Activated CD8-positive, alpha-beta T cell treated with anti-CD3 and anti-CD28 coated beads for 36 hours (primary cell): ENCODE data around the gene TTLL13. TPM values are rescaled to one million over a fixed set of nuclear protein-coding genes. Genes with fewer than 3 reads are reported as not detected.
"Not testable (repeated sequence)": the region's sequence is repeated elsewhere in the genome, so short reads cannot be mapped to it uniquely, and the experiment has no call there.

Source experiments
- ATAC-seq: fragments of 200-7000 bp; cut with Tn5 transposase; one replicate; pipeline ENCODE4 v1.10.0; 2021; ENCODE audit warnings: mild to moderate bottlenecking, moderate library complexity
- CTCF ChIA-PET: fragments of 350-600 bp; sonication (Branson Sonifier 250); formaldehyde crosslinking; loops from one replicate; lab custom pipeline; 2021; ENCODE audit warnings: antibody characterized with exemption; lab: Charles Lee
- POLR2A ChIA-PET: fragments of 350-600 bp; sonication (Branson Sonifier 250); formaldehyde crosslinking; loops from one replicate; lab custom pipeline; 2021; ENCODE audit warnings: antibody characterized with exemption; lab: Charles Lee
- DNase-seq: peaks from one replicate; pipeline ENCODE4 v3.0.0-alpha.2; 2020
- H3K27ac Mint-ChIP-seq: one replicate; pipeline ENCODE4 v1.8.0; 2021; ENCODE audit warnings: mild to moderate bottlenecking, mixed read lengths
- H3K27me3 Mint-ChIP-seq: one replicate; pipeline ENCODE4 v1.8.0; 2021; ENCODE audit warnings: mixed read lengths
- H3K36me3 Mint-ChIP-seq: one replicate; pipeline ENCODE4 v1.8.0; 2021; ENCODE audit warnings: low read depth, mixed read lengths
- H3K4me1 Mint-ChIP-seq: one replicate; pipeline ENCODE4 v1.8.0; 2021; ENCODE audit warnings: low read depth, mixed read lengths
- H3K4me3 Mint-ChIP-seq: one replicate; pipeline ENCODE4 v1.8.0; 2021; ENCODE audit warnings: mild to moderate bottlenecking, moderate library complexity, mixed read lengths
- H3K9me3 Mint-ChIP-seq: one replicate; pipeline ENCODE4 v1.8.0; 2021; ENCODE audit warnings: mixed read lengths
- intact Hi-C: fragments of 100-400 bp; cut with micrococcal nuclease; formaldehyde crosslinking; loops from one replicate; pipeline ENCODE4 v1.10.0; 2022
- total RNA-seq, 2 experiments: library from RNA; stranded (reverse); gene quantifications; one replicate each; pipeline ENCODE4 v1.2.3, GENCODE V29; 2021
- TF ChIP-seq, protein P1 (sequence below): fragments of 200-600 bp; IDR thresholded peaks from one replicate; pipeline ENCODE4 v1.8.0; 2022; ENCODE audit warnings: antibody characterized with exemption, mild to moderate bottlenecking

Gene TTLL13
- total RNA-seq, 2 experiments from 2014 or later: 0.20 to 1.1 TPM

DNA sequence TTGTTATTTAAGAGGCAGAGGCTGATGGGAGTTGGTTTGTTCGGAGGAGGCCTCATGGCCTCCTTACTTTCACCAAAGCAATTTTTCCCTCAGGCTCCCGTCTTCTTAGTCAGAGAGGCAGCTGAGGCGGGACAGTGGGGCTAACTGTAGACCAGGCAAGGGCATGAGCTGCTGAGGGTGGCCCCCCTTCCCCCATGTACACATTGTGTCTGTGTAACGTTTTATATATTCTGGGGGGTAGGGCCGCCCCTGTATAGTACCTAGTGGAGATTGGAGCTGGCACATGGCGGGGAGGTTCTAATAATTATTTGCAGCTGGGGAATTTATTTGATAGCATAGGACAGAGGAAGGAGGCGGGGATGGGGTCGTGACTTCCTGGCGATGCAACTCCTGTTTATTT lies 51.2 kb downstream of the TTLL13 start:
- H3K9me3 Mint-ChIP-seq: no peaks in the 10 kb centered on the region
- POLR2A ChIA-PET: no interaction called here
- TF ChIP-seq, protein P1, sequence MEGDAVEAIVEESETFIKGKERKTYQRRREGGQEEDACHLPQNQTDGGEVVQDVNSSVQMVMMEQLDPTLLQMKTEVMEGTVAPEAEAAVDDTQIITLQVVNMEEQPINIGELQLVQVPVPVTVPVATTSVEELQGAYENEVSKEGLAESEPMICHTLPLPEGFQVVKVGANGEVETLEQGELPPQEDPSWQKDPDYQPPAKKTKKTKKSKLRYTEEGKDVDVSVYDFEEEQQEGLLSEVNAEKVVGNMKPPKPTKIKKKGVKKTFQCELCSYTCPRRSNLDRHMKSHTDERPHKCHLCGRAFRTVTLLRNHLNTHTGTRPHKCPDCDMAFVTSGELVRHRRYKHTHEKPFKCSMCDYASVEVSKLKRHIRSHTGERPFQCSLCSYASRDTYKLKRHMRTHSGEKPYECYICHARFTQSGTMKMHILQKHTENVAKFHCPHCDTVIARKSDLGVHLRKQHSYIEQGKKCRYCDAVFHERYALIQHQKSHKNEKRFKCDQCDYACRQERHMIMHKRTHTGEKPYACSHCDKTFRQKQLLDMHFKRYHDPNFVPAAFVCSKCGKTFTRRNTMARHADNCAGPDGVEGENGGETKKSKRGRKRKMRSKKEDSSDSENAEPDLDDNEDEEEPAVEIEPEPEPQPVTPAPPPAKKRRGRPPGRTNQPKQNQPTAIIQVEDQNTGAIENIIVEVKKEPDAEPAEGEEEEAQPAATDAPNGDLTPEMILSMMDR: no peak
- ATAC-seq (no peak), DNase-seq (no peak)
- H3K27ac Mint-ChIP-seq: no peak overlapping the region
- no peaks in the 10 kb centered on the region for H3K36me3 Mint-ChIP-seq
- H3K27me3 Mint-ChIP-seq: peaks cover 2% of the 10 kb centered on the region
- peaks cover 24% of the 10 kb centered on the region for H3K4me1 Mint-ChIP-seq
- intact Hi-C loops: no loop called here
- CTCF ChIA-PET: interaction anchor here (0.7 to 9.0 kb wide), 19 partner anchors 8 to 182 kb away, joined by 3 to 90 read pairs (median 6); partner anchors contain the start of genes TTLL13 and ZNF774
- no peak overlapping the region for H3K4me3 Mint-ChIP-seq

DNA sequence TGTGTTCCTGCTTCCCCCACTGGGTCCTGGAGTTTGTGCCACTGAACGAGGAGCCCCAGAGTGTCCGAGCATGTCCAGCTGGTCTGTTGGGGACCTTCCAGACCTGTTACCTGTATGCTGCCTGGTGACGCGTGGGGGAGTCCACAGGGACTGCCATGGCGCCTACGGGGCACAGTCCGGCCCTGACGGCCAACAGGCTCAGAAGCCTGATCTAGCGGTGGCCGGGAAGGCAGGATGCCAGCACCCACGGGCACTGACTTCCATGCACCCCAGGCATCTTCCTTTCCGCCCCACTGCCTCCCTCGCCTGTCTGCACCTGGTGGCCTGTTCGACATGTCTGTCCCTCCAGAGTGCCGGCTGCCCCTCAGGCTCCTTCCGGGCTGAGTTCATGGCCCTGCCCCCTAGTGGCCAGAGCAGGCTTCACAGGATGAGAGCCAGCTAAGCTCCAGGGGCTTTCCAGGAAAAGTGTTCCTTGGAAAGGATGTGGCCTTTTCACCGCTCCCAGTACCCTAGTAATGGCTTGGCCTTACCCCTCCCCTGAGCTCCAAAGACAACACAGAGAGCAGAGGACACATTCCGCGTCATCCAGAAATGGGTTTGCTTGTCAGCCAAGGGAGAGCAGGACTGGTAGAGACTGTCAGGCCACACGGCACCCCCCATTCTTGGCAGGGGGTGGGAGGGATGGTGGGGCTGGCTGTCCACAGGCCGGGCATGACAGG lies 51.8 kb downstream of the TTLL13 start:
- CTCF ChIA-PET: interaction anchor here (0.6 to 9.0 kb wide), 33 partner anchors 8 to 437 kb away, joined by 3 to 90 read pairs (median 4); partner anchors contain the start of genes IDH2, SEMA4B, TTLL13 and ZNF774
- peak; percentile 82 for DNase-seq
- H3K4me1 Mint-ChIP-seq: peaks cover 30% of the 10 kb centered on the region
- intact Hi-C loops: no loop called here
- H3K27ac Mint-ChIP-seq: no peak overlapping the region
- TF ChIP-seq, protein P1: peak; percentile 89
- H3K9me3 Mint-ChIP-seq: no peaks in the 10 kb centered on the region
- POLR2A ChIA-PET: interaction anchor here (0.6 kb wide), 1 partner anchor 135 kb away, joined by 3 read pairs; no protein-coding TSS in a partner anchor
- H3K27me3 Mint-ChIP-seq: peaks cover under 1% of the 10 kb centered on the region
- no peak overlapping the region for H3K4me3 Mint-ChIP-seq
- H3K36me3 Mint-ChIP-seq: no peaks in the 10 kb centered on the region
- ATAC-seq: peak; percentile 82

DNA sequence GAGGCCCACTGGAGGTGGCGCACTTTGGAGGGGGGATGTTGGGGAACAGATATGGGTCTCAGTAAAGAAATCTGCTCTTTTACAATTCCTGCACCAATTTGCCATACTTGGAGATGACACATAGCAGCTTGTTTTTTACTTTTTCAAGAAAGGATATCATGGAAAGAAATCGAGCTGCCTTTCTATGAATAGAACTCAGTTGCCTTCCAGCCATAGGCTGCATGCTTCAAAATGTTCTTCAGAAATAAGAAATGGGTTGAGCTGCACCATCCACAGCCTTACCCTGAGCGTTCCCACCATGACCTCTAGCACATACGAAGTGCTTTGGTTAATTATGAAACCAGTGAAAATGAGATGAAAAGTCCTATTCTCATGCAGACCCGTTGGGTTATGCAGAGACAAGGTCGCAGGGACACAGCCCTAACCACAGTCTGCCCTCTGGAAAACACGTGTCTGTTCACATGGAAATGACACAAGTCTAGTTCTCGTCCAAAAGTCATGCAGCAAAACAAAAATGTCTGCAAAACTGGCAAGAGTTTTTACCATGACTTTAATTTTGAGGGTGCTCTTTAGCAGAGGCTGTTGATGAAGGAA lies 52.4 kb downstream of the TTLL13 start:
- ChIA-PET POLR2A (no interaction called here), CTCF (interaction anchor here (0.6 to 9.0 kb wide), 34 partner anchors 8 to 436 kb away, joined by 3 to 90 read pairs (median 4); partner anchors contain the start of genes IDH2, SEMA4B, TTLL13 and ZNF774)
- Mint-ChIP-seq H3K27ac (no peak overlapping the region), H3K36me3 (no peaks in the 10 kb centered on the region), H3K4me1 (peaks cover 37% of the 10 kb centered on the region), H3K27me3 (no peaks in the 10 kb centered on the region), H3K9me3 (no peaks in the 10 kb centered on the region), H3K4me3 (no peak overlapping the region)
- ATAC-seq: no peak
- intact Hi-C loops: no loop called here
- TF ChIP-seq, protein P1: no peak
- no peak for DNase-seq

DNA sequence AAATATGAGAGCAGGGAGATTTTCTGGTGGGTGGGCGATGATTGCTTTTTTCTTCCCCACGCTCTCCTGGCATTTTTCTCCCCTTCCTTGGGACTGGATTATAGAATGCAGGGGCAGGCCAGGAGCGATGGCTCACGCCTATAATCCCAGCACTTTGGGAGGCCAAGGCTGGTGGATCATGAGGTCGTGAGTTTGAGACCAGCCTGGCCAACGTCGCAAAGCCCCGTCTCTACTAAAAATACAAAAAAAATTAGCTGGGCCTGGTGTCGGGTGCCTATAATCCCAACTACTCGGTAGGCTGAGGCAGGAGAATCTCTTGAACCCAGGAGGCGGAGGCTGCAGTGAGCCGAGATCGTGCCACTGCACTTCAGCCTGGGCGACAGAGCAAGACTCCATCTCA lies 56.0 kb downstream of the TTLL13 start:
- DNase-seq, POLR2A ChIA-PET, H3K27ac Mint-ChIP-seq, ATAC-seq, intact Hi-C loops, H3K9me3 Mint-ChIP-seq, H3K27me3 Mint-ChIP-seq, H3K4me3 Mint-ChIP-seq, H3K36me3 Mint-ChIP-seq: not testable (repeated sequence)
- CTCF ChIA-PET: interaction anchor here (0.7 to 9.0 kb wide), 5 partner anchors 13 to 177 kb away, joined by 3 to 90 read pairs (median 9); no protein-coding TSS in a partner anchor
- H3K4me1 Mint-ChIP-seq: peaks cover 48% of the 10 kb centered on the region

DNA sequence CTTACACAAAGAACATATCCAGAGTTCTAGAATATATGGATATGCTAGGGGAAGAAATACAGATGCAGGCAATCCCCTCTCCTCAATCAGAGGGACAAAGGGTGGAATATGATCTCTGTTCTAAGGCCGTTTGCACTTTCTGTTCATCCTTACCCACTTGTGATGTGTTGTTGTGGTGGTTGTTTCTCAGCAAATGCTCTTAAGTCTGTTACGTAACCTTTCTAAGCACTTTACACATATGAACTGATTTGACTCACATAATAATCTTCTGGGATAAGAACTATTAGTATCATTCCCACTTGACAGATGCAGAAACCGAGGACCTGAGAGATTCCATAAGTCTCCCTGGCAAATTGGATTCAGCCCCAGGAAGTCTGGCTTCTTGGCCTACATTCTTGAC lies 56.6 kb downstream of the TTLL13 start:
- H3K9me3 Mint-ChIP-seq: no peaks in the 10 kb centered on the region
- H3K27ac Mint-ChIP-seq: peak overlapping the region; percentile 79
- DNase-seq: no peak
- H3K36me3 Mint-ChIP-seq: no peaks in the 10 kb centered on the region
- TF ChIP-seq, protein P1: no peak
- peaks cover 48% of the 10 kb centered on the region for H3K4me1 Mint-ChIP-seq
- ChIA-PET CTCF (interaction anchor here (0.7 to 9.0 kb wide), 8 partner anchors 14 to 250 kb away, joined by 3 to 90 read pairs (median 5); partner anchors contain the start of gene CIB1), POLR2A (interaction anchor here (0.6 kb wide), 1 partner anchor 163 kb away, joined by 3 read pairs; no protein-coding TSS in a partner anchor)
- no peak for ATAC-seq
- intact Hi-C loops: no loop called here
- no peaks in the 10 kb centered on the region for H3K27me3 Mint-ChIP-seq
- H3K4me3 Mint-ChIP-seq: peak overlapping the region; percentile 51
